ENCODE results near the gene COPS9. TPM values are rescaled to one million over a fixed set of nuclear protein-coding genes. Genes with fewer than 3 reads are reported as not detected.

Gene COPS9
- total RNA-seq, 2 donors from 2014 or later = 232 to 243 TPM

DNA sequence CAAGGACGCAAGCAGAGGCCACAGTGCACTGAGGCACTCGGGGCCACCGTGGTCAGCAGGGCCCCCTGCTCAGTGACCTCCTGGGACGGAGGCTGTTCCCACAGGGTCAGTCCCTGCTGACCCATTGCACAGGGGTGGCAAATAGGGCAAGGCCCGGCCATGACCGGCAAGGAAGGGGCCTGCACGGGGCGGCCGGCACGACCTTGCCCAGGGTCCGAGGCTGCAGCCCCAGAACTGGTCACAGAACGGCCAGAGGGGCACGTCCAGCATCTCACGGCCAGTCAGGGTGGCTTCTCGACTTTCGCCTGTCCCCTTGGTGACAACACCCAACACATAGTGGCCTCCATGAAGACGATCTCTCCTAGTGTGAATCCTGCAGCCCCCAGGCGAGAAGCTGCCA is 31.9 kb upstream of the COPS9 start:
- H3K27ac ChIP-seq = no peak overlapping the region
- no peaks in the 10 kb centered on the region for H3K9me3 ChIP-seq
- no peaks in the 10 kb centered on the region for H3K27me3 ChIP-seq
- TF ChIP-seq, protein P1, sequence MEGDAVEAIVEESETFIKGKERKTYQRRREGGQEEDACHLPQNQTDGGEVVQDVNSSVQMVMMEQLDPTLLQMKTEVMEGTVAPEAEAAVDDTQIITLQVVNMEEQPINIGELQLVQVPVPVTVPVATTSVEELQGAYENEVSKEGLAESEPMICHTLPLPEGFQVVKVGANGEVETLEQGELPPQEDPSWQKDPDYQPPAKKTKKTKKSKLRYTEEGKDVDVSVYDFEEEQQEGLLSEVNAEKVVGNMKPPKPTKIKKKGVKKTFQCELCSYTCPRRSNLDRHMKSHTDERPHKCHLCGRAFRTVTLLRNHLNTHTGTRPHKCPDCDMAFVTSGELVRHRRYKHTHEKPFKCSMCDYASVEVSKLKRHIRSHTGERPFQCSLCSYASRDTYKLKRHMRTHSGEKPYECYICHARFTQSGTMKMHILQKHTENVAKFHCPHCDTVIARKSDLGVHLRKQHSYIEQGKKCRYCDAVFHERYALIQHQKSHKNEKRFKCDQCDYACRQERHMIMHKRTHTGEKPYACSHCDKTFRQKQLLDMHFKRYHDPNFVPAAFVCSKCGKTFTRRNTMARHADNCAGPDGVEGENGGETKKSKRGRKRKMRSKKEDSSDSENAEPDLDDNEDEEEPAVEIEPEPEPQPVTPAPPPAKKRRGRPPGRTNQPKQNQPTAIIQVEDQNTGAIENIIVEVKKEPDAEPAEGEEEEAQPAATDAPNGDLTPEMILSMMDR (IDR thresholded peaks at IDR 0.05) = no peak
- H3K4me1 ChIP-seq = no peaks in the 10 kb centered on the region
- H3K36me3 ChIP-seq = no peaks in the 10 kb centered on the region
- no peak overlapping the region for H3K4me3 ChIP-seq
- DNase-seq (ENCODE audit: low spot score) = no peak

DNA sequence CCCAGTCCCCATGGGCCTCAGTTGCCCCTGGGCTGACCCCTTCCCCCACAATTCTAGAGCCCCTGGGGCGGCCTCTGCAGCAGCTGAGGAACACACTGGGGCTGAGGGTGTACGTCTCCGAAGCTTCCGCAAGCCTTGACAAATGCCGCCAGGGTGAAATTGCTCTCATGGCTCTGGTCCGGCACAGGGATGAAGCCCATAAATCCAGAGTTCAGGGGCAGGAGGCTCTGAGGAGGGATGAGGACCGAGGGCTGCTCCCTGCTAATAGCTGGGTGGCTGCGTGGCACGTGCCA is 31.4 kb upstream of the COPS9 start:
- H3K27ac ChIP-seq = no peak overlapping the region
- DNase-seq (ENCODE audit: low spot score) = no peak
- H3K27me3 ChIP-seq = no peaks in the 10 kb centered on the region

DNA sequence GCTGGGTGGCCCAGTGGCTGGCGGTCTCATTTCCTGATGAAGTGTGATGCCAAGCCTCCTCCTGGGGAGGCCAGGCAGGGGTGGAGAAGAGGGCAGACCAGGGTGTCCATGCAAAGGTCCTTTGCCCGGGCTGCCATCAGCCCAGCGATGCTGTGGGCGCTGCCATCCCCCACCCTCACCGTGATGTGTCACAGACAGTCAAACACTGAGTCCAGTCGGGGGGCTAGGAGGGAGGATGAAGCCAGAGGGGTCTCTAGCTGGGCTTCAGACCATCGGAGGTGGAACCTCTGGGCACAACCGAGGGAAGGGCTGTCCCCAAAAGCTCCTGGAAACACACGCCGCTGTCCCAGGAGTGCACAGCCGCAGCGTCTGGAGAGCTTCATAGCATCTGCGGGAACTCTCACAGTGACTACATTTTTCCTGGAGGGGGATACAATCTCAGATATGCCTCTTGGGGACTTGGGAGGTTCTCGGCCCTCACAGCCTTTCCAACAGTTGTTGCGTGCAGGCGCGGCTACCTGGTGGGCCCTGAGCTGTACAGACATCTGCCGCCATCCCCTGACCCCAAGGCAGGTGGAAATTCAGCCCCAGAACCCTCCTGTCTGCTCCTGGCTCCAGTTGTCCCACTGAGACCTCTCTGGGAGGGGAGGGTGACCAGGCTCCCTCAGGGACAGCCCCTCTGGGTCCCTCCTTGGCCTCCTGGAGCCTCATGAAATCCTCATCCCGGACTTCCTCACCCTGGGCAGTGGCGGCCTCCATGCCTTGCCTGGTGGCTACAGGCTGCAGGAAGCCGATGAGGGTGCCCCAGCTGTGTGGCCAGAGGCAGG is 30.9 kb upstream of the COPS9 start:
- Histone ChIP-seq H3K36me3 (no peaks in the 10 kb centered on the region), H3K4me1 (no peaks in the 10 kb centered on the region), H3K9me3 (no peaks in the 10 kb centered on the region), H3K27me3 (no peaks in the 10 kb centered on the region), H3K27ac (no peak overlapping the region), H3K4me3 (no peak overlapping the region)
- no peak for DNase-seq (ENCODE audit: low spot score)
- TF ChIP-seq, protein P1 (IDR thresholded peaks at IDR 0.05) = no peak

More for the DNA sequence above, 31.4 kb upstream of the COPS9 start:
- H3K4me3 ChIP-seq = no peak overlapping the region
- no peaks in the 10 kb centered on the region for H3K36me3 ChIP-seq
- H3K4me1 ChIP-seq = no peaks in the 10 kb centered on the region
- TF ChIP-seq, protein P1 (IDR thresholded peaks at IDR 0.05) = no peak
- no peaks in the 10 kb centered on the region for H3K9me3 ChIP-seq

DNA sequence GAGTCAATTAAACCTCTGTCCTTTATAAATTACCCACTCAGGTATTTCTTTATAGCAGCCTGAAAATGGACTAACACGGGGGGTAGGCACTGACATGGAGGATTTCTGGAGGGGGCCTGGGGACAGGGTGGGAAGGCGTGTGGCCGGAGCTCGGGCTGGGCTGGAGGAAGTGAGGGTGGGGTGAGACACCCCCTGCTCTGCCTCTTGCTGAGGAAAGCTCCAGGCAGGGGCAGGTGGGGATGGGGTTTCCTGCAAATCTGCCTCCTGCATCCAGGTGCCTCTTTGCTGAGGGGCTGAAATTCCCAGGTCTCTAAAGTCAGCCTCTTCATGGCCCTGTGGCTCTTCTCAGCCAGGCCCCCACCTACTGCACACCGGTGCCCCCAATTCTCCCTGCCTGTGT is 30.1 kb upstream of the COPS9 start:
- no peaks in the 10 kb centered on the region for H3K4me1 ChIP-seq
- no peaks in the 10 kb centered on the region for H3K9me3 ChIP-seq
- H3K27me3 ChIP-seq = no peaks in the 10 kb centered on the region
- H3K4me3 ChIP-seq = no peak overlapping the region
- H3K36me3 ChIP-seq = no peaks in the 10 kb centered on the region
- TF ChIP-seq, protein P1 (IDR thresholded peaks at IDR 0.05) = no peak
- no peak for DNase-seq (ENCODE audit: low spot score)
- no peak overlapping the region for H3K27ac ChIP-seq

DNA sequence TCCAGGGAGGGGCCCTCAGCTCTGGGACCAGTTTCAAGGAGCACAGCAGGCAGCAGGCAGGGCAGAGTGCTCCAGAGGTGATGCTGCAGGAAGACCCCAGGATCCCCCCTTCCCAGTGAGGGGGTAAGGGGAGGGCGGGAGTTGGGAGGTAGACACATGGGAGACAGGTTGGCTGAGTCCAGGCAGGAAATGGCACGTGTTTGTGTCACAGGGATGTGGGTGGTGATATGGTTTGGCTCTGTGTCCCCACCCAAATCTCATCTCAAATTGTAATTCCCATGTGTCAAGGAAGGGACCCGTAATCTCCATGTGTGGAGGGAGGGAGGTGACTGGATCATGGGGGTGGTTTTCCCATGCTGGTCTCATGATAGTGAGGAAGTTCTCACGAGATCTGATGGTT is 29.6 kb upstream of the COPS9 start:
- H3K27me3 ChIP-seq = no peaks in the 10 kb centered on the region
- H3K4me1 ChIP-seq = no peaks in the 10 kb centered on the region
- H3K27ac ChIP-seq = no peak overlapping the region
- TF ChIP-seq, protein P1 (IDR thresholded peaks at IDR 0.05) = no peak
- H3K9me3 ChIP-seq = no peaks in the 10 kb centered on the region
- no peak overlapping the region for H3K4me3 ChIP-seq
- H3K36me3 ChIP-seq = no peaks in the 10 kb centered on the region
- no peak for DNase-seq (ENCODE audit: low spot score)

DNA sequence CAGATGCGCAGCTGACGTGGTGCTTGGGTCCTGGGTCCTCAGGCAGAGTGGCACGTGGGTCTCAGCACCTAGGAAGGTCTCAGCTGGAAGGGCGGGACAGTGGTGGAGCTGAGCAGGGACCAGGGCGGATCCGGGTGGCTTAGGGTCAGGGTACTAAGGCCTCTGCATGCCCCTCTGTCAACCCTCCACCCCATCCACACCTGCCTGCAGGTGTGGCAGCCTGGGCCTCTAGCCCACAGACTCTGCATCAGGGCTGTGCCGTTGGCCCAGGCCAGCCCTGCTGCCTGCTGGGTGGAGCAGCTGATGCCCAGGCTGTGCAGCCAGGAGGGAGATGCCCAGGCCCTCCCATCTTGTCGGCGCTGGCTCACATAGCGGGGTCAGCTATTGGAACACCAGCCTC is 28.9 kb upstream of the COPS9 start:
- no peaks in the 10 kb centered on the region for H3K9me3 ChIP-seq
- H3K27ac ChIP-seq = no peak overlapping the region
- H3K36me3 ChIP-seq = no peaks in the 10 kb centered on the region
- no peak overlapping the region for H3K4me3 ChIP-seq
- DNase-seq (ENCODE audit: low spot score) = no peak
- TF ChIP-seq, protein P1 (IDR thresholded peaks at IDR 0.05) = no peak
- no peaks in the 10 kb centered on the region for H3K27me3 ChIP-seq
- no peaks in the 10 kb centered on the region for H3K4me1 ChIP-seq

All from right atrium auricular region (tissue), 2 donors.